ENCODE data around the gene TPSB2.

Gene TPSB2

DNA sequence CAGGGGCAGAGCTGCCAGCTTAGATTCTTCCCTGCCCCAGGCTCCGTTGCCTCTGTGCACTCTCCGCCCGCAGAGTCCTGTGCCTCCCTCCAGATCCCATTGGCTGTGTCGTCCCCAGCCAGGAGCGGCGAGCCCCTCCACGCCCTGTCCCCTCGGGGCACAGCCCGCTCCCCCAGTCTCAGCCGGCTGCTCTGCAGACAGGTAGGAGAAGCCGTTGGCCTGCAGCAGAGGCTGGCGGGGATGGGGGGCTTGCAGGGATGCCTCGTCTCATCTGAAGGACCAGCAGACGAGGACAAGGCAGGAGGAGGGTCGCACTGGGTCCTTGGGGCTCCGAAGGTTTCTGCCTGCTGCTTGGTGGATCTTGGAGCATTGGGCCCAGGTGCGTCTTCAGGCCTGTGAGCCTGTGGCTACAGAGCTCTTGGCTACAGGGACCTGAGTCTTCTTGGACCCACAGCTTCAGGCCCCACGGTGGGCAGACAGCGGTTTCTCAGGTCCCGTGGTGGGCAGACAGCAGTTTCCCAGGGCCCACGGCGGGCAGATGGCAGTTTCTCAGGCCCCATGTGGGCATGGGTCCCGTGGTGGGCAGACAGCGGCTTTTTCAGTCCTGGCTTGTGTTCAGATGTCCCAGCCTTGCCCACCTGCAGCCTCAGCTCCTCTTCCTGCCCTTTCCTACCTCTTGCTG, 10.9 kb downstream of the TPSB2 start:
- no peak for DNase-seq

DNA sequence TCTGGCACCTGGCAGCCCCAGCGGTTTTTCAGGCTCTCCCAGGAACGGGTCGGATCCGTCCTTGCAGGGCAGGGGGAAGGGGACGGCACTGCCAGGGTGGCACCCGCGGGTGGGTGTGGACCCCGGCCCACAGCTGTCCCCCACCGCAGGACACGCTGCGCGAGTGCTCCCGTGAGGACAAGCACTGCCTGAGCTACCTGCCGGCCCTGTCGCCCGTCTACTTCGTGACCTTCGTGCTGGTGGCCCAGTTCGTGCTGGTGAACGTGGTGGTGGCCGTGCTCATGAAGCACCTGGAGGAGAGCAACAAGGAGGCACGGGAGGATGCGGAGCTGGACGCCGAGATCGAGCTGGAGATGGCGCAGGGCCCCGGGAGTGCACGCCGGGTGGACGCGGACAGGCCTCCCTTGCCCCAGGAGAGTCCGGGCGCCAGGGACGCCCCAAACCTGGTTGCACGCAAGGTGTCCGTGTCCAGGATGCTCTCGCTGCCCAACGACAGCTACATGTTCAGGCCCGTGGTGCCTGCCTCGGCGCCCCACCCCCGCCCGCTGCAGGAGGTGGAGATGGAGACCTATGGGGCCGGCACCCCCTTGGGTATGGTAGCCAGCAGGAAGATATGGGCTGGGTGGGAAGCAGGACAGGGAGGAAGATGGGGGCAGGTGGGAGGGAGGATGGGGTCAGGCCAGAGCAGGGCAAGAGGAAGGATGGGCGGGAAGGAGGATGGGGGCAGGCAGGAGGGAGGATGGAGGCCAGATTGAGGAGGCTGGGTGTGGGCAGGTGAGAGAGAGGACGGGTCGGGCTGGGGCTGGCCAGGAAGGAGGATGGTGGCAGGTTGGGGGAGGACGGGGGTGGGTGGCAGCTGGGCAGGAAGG, 11.7 kb downstream of the TPSB2 start:
- no peak for DNase-seq

DNA sequence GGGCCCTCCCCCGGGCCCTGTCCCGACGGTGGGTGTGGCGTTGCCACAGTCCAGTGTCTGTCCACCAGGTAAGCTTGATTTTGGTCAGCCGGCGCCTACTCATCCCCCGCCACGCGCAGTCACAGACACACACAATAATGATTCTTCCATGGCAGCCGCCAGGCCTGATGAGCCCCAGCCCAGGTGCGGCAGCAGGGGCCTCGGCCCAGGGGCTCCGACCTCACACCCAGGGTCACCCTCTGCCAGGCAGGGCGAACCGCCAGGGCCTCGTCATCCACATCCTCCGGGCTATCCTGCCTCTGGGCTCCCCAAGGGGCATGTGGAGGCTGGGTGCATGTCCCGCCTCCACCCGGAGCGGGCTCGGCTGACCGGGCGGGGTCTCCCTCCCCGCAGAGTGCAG, 12.5 kb downstream of the TPSB2 start:
- no peak for DNase-seq

DNA sequence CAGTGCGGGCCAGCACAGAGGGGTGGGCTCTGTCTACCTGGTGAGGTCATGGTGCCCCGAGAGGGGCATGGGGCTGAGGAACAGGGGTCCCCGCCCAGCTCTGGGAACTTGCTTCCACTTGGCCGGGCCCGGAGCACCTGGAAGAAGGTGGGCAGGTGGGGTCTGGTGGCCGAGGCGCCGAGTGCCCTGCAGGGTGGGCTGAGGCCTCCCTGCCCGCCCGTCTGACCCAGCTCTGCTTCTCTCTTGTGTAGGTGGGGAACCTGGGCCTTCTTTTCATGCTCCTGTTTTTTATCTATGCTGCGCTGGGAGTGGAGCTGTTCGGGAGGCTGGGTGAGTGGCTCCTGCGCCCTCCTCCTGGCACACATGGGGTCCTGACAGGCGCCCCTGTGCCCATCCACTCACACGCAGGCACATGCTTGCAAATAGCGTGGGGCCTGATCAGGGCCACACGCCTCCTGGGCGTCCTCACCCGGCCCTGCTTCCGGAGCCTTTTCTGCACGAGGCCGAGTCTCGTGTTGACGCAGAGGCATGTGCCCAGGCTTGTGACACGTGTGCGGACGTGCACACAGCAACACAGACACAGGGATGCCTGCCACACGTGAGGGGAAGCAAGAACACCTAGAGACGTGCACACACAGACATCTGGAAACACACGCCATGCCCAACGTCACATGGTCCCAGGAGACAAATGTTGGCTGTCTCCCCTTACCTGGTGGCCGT, 13.1 kb downstream of the TPSB2 start:
- DNase-seq, result no peak

DNA sequence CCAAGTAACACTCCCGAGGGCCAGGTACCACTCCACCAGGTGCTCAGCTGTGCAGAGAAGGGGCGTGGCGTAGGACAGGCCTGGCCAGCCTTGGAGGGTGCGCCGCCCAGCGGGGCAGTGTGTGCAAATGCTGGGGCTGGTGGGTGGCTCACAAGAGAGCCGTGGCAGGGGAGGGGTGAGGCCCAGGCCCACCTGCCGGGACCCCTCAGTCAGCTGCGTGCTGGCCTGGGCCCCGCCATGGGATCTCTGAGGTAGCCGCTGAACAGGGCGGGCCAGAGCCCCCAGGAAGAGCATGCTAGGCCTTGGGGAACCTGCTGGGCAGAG, 13.7 kb downstream of the TPSB2 start:
- DNase-seq, result no peak

DNA sequence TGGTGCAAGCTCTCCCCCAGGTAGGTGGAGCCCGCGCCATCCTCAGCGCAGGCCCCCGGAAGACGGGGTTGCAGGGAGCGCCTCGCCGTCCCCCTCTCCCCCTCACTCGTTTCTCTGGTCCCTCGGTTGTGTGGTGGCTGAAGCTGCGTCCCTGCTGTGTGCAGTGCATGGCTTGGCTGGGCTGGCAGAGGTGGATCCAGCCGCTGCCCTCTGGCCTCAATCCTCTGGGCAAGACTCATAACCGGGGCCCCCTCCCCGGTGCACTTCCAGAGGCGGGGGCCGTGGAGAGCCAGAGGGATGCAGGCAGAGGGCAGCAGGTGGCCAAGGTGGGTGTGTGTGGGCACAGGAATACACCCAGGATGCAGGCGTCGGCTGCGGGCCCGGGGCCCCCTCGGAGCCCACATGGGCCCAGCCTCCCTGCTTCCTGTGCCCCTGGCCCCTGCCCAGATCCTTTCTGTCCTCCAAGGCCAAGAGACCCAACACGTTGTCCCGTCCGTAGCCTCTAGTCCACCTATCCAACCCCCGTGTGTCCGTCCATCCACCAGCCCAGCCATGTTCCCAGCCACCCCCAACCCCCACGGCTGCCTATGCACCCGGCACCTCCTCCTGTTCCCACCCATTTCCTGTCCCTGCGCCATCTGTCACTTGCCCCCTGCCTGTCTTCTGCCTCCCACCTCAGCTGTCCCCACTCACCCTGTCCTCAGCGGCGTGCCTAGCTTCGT, 14.2 kb downstream of the TPSB2 start:
- DNase-seq, result no peak

DNA sequence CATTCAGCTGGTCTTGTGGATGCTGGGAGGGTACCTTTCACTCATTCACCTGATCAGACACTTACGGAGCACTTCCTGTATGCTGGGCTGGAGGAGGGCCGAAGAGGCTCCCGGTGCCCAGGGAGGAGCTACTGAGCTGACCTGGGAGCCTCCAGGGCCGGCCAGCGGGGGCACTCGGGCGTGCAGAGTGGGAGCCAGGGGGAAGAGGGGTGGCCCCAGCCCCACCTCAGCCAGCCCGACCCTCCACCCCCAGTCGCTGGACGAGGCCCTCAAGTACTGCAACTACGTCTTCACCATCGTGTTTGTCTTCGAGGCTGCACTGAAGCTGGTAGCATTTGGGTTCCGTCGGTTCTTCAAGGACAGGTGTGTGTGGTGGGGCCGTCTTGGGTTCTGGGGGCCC, 15.3 kb downstream of the TPSB2 start:
- DNase-seq, result no peak

DNA sequence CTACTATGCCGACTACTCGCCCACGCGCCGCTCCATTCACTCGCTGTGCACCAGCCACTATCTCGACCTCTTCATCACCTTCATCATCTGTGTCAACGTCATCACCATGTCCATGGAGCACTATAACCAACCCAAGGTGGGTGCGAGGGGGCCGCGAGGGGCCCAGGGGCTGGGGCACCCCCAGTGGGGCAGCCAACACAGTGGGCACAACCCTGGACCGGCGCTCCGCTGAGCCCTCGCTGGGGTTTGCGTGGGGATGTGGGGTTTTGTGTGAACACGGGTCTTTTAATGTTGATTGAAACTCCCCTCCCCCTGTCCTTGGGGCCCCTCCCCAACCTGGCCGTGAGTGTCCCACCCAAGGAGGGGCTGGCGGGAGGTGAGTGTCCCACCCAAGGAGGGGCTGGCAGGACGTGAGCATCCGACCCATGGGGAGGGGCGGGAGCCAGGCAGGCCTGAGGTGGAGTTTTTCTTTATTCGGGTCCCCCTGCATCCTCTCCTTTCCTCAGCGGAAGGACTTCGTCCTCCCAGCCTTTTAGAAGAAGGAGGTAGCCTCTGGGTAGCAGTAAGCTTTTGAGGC, 16.1 kb downstream of the TPSB2 start:
- DNase-seq, result no peak

DNA sequence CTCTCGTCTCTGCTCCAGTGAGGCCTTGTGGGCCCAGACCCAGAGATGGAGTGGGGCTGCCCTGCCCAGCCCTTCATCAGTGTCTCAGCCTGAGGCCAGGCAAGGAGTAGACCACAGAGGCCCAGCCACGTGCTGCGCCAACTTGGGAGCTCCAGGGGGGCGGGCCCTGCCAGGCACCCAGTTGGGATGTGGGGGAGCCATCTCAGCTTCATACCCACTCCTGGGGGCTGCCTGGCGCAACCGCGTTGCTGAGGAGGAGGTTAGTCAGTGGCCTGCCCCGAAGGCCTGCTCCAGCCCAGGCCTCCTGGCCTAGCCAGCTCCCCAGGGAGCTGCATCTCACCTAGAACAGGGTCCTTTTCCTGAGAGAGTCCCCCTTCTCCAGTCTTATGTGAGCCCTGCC, 16.8 kb downstream of the TPSB2 start:
- no peak for DNase-seq

DNA sequence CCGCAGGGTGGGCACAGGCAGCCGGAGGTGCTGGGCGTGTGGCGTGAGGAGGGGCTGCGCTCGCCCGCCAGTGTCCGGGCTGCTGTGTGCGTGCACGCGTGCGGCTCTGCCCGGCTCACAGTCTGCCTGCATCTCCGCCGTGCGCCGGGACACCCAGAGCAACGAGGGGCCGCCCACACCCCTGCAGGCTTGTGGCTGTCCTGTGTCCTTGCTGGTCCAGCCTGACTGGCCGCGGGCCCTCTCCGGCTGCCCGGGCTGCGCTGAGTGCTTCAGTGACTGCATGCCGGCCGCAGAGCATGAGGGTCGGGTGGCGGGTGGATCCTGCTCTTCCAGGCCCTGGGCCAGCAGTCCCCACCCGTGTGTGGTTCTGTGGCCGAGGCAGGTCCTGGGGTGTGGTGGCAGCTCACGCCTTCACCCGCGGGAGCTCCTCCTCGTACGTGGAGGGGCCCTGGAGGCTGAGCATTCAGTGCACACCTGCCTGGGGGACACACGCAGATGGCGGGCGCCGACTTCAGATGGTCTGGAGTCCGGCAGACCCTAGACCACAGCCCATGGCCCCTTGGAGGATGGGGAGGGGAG, 17.3 kb downstream of the TPSB2 start:
- no peak for DNase-seq

DNA sequence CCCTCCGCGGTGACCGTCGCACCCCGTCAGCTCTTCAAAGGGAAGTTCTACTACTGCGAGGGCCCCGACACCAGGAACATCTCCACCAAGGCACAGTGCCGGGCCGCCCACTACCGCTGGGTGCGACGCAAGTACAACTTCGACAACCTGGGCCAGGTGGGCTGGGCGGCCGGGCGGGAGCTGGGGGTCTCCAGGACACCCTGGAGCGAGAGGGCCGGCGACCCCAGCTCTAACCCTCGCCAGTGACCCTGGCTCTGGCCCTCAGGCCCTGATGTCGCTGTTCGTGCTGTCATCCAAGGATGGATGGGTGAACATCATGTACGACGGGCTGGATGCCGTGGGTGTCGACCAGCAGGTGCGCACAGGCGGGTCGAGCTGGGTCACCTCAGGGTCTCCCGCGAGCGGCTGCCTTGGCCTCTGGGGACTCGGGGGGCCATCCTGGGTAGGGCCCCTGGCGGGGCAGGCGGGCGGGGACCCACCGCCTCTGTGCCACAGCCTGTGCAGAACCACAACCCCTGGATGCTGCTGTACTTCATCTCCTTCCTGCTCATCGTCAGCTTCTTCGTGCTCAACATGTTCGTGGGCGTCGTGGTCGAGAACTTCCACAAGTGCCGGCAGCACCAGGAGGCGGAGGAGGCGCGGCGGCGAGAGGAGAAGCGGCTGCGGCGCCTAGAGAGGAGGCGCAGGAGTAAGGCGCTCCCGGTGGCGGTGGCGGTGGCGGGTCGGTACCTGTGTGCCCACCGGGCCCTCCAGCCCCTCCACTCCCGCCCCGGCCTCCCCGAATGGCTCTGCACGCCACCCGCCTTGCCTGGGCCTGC, 18.3 kb downstream of the TPSB2 start:
- DNase-seq, result no peak

DNA sequence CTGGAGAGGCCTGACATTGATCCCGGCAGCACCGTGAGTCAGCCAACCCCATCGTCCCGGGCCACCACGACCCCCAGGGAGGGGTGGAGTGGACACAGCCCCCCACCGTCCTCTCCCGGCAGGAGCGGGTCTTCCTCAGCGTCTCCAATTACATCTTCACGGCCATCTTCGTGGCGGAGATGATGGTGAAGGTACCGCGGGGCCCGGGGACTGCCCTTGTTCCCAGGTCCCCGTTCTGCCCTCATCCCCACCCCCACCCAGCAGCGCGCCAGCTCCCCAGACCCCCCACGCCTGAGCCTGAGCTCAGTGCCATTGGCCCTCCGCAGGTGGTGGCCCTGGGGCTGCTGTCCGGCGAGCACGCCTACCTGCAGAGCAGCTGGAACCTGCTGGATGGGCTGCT, 19.5 kb downstream of the TPSB2 start:
- DNase-seq, result no peak

DNA sequence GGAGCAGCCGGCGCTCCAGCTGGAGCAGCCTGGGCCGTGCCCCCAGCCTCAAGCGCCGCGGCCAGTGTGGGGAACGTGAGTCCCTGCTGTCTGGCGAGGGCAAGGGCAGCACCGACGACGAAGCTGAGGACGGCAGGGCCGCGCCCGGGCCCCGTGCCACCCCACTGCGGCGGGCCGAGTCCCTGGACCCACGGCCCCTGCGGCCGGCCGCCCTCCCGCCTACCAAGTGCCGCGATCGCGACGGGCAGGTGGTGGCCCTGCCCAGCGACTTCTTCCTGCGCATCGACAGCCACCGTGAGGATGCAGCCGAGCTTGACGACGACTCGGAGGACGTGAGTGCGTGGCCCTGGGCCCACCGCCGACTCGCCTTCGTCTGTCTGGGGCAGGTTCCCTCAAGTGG, 20.9 kb downstream of the TPSB2 start:
- no peak for DNase-seq

DNA sequence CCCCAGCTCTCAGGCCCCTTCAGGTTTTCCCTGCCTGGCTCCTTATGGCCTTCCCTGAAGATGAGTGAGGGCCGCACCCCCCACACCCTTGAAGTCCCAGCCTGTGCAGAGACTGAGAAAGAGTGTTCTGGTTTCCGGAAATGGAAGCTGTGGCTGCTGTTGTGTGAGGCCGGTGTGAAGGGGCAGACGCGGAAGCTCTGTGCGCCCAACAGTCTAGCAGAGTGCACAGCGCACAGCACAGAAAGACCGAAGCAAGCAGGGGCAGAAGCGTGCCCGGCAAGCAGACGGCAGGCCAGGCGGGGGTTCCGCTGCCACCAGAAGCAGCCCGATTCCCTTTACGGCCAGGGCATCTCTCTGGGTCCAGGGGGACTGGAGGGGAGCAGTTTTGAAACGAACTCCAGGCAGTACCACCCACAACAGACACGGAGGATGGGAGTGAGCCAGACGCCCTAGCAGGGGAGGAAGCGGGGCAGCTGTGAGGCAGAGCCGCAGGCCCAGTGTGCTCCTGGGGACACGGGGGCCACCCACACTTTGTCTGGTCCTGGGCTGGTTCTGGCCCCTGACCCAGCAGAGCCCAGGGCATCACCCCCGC, 21.6 kb downstream of the TPSB2 start:
- DNase-seq, result no peak

DNA sequence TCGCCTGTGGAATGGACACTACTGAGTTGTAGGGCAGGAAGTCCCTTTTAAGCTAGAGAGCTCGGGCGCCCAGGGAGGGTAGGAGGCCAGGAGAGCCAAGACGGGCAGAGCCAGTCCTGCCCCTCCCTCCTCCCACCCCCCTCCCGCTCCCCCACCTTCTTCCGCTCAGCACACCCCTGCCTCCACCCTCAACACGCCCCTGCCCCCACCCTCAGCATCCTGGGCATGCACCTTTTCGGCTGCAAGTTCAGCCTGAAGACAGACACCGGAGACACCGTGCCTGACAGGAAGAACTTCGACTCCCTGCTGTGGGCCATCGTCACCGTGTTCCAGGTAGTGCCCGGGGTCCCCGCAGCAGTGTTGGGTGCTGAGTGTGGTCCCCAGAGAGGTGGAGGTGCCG, 23.2 kb downstream of the TPSB2 start:
- DNase-seq, result no peak

DNA sequence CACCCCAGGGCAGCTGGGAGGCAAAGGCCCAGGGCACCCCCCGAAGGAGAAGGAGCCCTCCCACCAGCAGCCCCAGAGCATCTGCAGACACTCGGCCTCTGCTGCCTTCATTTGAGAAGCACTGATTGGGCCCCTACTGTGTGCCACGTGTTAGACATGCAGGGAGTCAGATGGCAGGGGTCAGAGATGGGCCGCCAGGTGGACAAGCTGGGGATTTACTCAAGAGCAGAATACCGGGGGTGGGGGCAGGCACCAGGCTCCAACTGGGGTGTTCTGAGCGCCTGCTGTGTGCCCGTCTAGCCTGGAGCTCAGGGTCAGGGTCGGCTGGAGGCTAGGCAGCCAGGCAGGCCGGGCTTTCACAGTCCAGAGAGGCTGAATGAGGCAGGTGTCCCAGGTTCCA, 23.7 kb downstream of the TPSB2 start:
- no peak for DNase-seq

DNA sequence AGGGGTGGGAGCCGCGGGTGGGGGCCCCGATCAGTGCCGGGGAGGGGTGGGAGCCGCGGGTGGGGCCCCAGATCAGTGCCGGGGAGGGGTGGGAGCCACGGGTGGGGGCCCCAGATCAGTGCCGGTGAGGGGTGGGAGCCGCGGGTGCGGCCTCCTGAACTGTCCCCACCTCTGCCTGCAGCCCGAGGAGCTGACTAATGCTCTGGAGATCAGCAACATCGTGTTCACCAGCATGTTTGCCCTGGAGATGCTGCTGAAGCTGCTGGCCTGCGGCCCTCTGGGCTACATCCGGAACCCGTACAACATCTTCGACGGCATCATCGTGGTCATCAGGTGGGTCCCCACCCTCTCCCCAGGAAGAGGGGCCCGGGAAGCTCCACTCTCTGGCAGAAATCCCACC, 25.1 kb downstream of the TPSB2 start:
- no peak for DNase-seq

DNA sequence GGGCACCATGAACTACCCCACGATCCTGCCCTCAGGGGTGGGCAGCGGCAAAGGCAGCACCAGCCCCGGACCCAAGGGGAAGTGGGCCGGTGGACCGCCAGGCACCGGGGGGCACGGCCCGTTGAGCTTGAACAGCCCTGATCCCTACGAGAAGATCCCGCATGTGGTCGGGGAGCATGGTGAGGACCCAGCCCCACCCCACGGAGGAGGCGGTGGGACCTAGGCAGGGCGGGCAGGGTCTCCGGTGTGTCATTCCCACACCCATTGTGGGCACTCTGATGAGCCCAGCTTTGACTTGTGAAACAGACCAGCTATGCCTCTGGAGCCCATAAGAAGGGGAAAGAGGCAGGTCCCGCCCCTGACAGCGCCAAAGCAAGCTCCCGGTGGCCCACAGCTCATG, 27.7 kb downstream of the TPSB2 start:
- no peak for DNase-seq

DNA sequence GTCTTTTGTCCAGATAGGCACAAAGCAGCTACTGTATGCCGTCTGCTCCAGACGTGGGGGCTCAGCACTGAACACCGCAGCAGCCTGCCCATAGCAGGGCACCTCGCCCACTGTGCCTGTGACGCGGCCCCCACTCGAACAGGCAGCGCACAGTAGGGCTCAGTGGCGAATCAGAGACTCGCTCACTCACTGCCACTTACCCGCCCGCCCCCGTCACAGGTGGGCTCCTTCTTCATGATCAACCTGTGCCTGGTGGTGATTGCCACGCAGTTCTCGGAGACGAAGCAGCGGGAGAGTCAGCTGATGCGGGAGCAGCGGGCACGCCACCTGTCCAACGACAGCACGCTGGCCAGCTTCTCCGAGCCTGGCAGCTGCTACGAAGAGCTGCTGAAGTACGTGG, 28.5 kb downstream of the TPSB2 start:
- DNase-seq, result no peak

DNA sequence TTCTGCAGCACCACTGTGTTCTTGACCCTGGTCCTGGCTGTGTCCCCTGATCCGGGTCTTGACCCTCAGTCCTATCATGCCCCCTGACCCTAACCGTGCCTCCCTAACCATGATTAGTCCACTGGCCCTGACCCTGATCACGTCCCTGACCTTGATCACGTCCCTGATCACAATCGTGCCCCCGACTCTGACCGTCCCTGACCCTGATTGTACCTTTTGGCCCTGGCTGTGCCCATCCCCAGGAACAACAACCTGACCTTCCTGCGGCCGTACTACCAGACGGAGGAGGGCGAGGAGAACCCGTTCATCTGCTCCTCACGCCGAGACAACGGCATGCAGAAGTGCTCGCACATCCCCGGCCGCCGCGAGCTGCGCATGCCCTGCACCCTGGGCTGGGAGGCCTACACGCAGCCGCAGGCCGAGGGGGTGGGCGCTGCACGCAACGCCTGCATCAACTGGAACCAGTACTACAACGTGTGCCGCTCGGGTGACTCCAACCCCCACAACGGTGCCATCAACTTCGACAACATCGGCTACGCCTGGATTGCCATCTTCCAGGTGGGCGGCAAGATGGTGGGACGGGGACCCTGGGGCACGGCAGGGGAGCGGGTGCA, 29.9 kb downstream of the TPSB2 start:
- no peak for DNase-seq
